GM10847 (cell line): ENCODE measurements around the gene ALOXE3.
A peak's percentile ranks its signal among the peaks of the same experiment; 100 is the strongest.

Source experiments
- POLR2A ChIP-seq: IDR thresholded peaks from 2 replicates; pipeline ENCODE4 v1.6.1; 2011; ENCODE audit not compliant: insufficient read length; ENCODE audit errors: extremely low read depth

Gene ALOXE3

GRCh38 chr17:8147805-8148404 is 29.6 kb upstream of the ALOXE3 start:
- no peak for TF ChIP-seq POLR2A

- no peak for TF ChIP-seq POLR2A
Measured at GRCh38 chr17:8147141-8147804, 29.0 kb upstream of the ALOXE3 start.

DNA sequence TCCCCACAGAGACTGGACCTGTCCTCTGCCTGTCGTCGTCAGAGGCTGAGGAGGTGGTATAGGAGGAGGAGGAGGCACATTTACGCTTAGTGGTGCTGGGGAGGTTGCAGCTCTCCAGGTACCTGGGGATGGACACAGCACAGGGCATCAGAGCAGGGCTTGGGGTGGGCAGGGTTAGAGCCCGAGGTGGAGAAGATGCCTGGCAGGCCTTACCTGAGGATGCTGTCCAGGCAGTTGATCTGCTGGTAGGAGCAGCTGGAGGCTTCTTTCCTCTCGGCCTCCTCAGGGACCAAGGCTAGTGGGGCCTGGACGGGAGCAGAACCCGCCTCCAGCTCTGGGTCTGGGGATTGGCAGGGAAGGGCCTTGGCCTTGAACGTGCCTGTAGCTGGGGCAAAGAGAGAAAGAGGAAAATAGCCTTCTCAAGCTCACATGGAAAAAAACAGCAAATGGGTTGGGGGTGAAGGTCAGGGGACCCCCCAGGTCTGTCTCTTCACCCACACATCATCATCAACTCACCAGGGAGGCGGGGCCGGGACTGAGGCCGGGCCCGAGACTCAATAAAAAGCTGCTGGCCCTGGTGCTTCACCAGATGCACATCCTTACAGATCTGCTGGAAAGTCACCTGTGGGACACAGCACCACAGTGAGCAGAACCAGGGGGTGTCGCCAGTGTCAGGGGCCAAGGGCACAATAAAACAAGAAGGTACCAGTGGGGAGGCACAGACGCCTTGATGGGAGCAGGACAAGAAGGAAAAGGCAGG is 28.2 kb upstream of the ALOXE3 start:
- no peak for TF ChIP-seq POLR2A

- no peak for TF ChIP-seq POLR2A
Measured at GRCh38 chr17:8145811-8146210, 27.5 kb upstream of the ALOXE3 start.

DNA sequence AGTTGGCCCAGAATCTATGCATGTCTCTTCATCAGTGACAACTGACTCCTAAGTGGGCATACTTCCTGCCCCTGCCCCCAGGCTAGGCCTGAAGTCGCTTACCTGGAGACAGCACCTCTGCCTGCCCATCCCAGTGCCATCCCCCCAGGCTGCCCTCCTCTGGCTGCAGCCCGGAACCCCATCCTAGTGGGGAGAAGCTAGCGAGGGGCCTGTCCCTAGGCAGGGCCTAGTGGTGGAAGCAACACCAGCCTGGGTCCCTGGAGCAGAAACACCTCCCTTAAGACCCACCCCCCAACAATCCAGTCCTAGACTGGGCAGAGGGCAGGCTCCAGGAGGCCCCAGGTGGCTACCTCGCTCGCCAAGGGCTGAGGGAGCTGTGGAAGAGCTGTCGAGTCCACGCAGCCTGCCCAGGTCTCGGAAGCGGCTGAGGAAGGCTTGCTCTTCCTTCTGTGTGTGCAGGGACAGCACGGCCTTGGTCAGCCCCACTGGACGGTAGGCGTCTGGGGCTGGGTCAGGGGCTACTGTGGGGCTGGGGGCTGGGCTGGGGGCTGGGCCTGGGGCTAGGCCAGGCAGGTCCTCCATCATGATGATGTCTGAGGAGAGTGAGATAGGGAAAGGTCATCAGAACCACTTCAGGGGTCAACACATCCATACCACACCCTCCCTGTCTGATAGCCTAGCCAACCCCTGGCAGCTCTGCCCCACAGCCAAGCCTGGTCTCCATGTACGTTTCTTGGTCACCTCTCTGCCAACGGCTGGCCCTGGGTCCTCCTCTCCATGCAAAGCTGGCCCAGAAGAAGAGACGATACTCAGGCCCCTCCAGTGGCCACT is 26.3 kb upstream of the ALOXE3 start:
- TF ChIP-seq POLR2A = no peak

DNA sequence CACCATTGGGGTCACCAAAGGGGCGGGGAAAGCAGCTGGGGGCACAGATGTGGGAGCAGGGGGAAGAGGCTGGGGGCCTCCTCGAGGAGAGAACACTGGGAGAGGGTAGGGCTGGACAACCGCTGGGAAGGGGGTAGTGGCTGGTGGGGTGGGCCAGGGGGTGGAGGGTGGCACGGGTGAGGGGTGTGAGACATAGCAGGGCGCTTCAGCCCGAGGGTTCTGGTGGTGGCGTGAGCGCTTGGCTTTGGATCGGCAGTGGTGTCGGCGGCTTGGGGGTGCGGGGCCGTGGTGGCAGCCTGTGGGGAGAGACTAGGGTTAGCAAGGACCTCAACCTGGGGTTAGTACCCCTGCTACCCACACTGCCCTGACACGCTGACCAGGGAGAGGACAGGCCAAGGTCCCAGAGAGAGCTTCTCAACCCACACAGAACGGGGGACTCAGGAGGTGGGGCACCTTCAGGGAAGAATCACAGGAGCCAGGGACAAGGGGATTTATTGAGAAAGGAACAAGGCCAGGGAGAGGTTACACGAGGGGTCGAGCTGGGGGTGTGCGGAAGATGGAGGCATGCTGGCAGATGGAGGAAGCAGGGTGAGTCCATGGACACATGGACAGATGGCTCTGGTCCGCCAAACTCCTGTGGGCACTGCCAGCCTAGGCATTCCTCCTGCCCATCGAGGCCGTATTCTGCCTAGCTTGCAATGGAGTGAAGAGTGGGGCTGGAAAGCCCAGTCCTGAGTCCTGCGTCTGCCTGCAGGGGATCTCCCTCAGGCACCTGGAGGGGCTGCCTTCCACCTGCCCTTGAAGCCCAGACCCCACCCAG is 25.5 kb upstream of the ALOXE3 start:
- no peak for TF ChIP-seq POLR2A

GRCh38 chr17:8142887-8143580 is 24.7 kb upstream of the ALOXE3 start:
- no peak for TF ChIP-seq POLR2A

DNA sequence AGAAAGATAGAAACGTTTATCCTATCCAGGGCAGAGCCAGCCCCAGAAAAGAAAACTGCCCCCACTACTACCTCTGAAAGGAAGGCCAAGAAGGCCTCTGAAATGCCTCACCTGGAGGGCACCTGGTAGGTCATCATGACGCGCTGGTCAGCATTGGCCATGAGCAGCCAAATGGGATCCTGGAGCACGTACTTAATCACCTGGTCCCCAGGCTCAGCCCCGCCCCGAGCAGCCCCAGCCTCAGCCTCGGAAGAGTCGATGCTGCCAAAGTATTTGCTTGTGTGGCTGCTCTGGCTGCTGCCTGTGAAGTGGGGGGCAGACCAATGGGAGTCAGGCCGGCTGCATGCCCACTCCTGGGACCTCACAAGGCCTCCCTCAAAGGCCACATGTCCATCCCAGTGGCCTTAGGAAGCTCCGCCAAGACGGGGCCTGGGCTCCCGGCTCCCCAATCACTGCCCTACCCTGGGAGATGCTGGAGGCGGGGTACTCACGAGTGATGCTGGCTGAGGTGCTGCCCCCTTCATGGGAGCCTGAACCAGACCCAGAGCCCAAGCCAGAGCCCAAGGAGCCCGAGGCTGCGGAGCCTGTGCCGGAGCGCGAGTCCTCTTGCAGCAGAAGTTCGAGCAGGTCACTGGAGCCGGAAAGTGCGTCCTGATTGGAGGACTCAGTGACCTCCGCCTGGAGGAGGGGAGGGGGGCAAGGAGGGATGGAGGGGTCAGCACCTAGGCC is 24.0 kb upstream of the ALOXE3 start:
- TF ChIP-seq POLR2A = no peak

- no peak for TF ChIP-seq POLR2A
Measured at GRCh38 chr17:8141741-8142140, 23.4 kb upstream of the ALOXE3 start.

DNA sequence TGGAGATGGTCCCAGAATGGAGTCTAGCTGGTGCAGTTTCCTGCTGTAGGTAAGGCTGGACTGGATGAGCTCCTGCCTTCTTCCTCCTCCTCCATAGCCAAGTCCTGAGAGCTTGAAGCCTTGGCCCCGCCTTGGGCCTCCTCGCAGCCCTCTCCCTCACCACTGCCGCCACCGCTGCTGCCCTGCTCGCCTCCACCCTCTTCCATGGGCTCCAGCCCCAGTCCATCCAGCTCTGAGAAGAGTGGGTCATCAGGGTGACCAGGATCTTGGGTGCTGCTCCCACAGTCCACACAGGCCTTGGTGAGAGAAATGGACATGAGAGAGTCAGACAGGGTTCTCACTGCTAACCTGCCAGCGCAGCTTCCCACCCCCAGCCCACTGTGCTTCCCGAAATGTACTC is 22.7 kb upstream of the ALOXE3 start:
- no peak for TF ChIP-seq POLR2A

- TF ChIP-seq POLR2A = no peak
Measured at GRCh38 chr17:8140065-8141029, 22.0 kb upstream of the ALOXE3 start.

DNA sequence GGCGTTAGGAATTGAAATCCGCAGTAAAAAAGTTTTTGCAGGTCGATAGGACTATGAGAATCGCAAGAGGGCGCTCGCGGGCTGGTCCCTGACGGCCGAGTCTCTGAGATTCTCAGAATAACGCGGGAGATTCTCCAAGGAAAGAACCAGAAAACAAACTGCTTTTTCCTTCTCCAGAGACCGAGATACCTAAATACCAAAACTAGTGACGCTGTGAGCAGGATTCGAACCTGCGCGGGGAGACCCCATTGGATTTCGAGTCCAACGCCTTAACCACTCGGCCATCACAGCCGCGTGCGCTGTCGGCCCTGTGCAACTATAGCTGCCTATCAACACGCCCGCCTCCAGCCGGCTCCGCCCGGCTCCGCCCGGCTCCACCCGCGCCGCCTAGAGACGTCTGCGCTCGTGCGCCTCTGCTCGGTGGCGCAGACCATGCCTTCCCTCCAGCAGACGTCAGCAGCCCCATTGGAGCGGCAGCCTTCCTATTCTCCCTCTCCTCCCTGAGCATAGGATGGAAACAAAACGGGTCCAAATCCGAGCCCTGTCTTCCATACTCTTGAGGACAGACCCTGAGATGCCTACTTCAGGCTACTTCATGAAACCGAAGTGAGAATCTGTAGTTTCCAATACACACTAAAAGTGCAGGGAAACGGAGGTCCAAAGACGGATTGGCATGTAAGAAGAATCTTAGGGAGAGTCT is 20.5 kb upstream of the ALOXE3 start:
- peak; percentile 49 for TF ChIP-seq POLR2A
